OCI-LY3 (cell line): ENCODE measurements around the gene IL21R.

Source experiments
- CTCF ChIP-seq: fragments of 200-600, 300-600 bp; sonication (generic); IDR thresholded peaks from 2 replicates; pipeline ENCODE4 v1.5.1; 2014; ENCODE audit warnings: antibody characterized with exemption, low read length, low read depth
- EZH2phosphoT487 ChIP-seq: fragments of 200-600 bp; shearing (Covaris generic); IDR thresholded peaks from 2 replicates; pipeline ENCODE4 v1.6.1; 2018; ENCODE audit warnings: antibody characterized with exemption, mixed run types, low read depth

GRCh38 chr16:27463741-27464591 lies 62.0 kb downstream of the IL21R start:
- no peak for TF ChIP-seq CTCF
- TF ChIP-seq EZH2phosphoT487, result no peak
